ENCODE data around the gene OR5K3.
"Not testable (repeated sequence)": the region's sequence is repeated elsewhere in the genome, so short reads cannot be mapped to it uniquely, and the experiment has no call there.

OR5K3 gene

DNA sequence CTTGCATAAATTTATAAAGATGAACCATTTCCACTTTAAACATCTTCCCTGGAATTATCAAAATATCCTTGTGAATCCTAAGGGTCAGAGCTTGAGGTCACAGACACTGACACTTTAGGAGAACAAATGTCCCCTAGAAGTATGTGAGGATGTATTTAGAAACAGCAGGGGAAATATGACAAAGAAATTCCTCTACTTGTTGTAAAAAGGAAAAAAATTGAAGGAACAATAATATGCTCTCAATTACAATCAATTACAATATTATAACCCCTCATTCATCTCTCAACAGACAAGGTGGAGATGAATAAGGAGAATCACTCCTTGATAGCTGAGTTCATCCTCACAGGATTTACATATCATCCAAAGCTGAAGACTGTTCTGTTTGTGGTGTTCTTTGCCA lies at the start of gene OR5K3:
TSS of gene OR5K3 (plus strand) at position 301 of the 400 bp plus-strand sequence. CDS start at position 301, 0 bp downstream.
- no peak for DNase-seq (ENCODE audit: low spot score)

DNA sequence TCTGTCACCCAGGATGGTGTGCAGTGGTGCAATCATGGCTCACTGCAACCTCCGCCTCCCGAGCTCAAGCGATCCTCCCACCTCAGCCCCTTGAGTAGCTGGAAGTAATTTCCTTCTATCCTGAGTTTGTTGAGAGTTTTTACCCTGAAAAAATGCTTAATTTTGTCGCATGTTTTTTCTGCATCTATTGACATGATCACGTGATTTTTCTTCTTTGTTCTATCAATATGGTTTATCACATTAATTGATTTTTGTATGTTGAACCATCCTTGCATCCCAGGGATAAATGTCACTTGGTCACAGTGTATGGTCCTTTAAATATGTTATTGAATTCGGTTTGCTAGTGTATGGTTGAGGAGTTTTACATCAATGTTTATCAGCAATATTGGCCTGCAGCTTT lies 48.7 kb upstream of the OR5K3 start:
- DNase-seq (ENCODE audit: low spot score): no peak

GRCh38 chr3:98343647-98344507 lies 46.6 kb upstream of the OR5K3 start:
- peak; percentile 39 for DNase-seq (ENCODE audit: low spot score)

GRCh38 chr3:98350082-98350481 lies 40.4 kb upstream of the OR5K3 start:
- DNase-seq (ENCODE audit: low spot score): no peak

GRCh38 chr3:98353554-98353953 lies 36.9 kb upstream of the OR5K3 start, which contains the start of gene OR5K4:
Gene OR5K4, plus strand, starts transcription at chr3:98353854. Its CDS starts 0 bp downstream, at chr3:98353854.
- no peak for DNase-seq (ENCODE audit: low spot score)

DNA sequence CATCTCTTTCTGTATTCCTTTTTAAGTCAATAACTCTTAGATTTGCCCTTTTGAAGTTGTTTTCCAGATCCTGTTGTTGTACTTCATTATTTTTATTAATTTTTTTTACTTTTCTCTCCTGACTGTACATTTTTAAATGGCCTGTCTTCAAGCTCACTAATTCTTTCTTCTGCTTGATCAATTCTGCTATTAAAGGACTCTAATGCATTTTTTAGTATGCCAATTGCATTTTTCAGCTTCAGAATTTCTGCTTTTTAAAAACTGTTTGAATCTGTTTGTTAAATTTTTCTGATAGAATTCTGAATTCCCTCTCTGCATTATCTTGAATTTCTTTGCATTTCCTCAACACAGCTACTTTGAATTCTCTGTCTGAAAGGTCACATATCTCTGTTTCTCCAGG lies 31.2 kb upstream of the OR5K3 start:
- DNase-seq (ENCODE audit: low spot score): no peak

- DNase-seq (ENCODE audit: low spot score): no peak
Measured at GRCh38 chr3:98359993-98360675, 30.3 kb upstream of the OR5K3 start.

DNA sequence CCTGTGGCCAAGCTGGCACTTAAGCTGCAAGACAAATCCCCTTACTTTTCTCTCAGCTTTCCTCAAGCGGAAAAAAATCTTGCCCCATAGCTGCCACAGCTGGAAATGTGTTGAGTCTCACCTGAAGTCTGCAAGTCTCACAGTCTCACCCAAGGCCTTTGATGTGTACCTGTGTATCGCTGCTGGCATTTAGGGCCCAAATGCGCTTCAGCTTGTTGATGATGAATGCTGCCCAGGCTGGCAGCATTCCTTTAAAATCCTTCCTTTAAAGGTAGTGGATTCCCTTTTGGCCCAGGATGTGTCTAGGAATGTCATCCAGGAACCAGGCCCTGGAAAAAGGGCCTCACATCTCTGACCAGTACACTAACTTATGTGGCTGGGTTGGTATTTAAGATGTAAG lies 29.8 kb upstream of the OR5K3 start:
- no peak for DNase-seq (ENCODE audit: low spot score)

DNA sequence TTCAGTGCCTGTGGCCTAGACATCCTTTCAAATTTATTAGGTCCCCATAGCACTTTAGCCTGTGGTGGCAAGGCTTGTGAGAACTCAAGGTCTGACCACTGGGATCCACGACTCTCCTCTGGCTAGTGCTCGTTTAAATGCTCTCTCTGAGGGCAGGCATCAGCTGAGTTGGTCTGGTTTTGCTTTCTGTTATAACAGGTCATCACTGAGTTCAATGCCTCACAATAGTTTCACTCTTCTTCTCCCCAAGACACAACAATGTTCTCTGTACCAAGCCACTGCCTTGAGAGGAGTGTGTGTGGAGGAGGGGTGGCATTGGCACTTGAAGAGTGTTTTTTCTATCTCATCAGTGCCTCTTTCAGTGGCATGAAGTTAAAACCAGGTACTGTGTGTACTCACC lies 29.2 kb upstream of the OR5K3 start:
- DNase-seq (ENCODE audit: low spot score): no peak

- no peak for DNase-seq (ENCODE audit: low spot score)
Measured at GRCh38 chr3:98367464-98368246, 22.8 kb upstream of the OR5K3 start.

- no peak for DNase-seq (ENCODE audit: low spot score)
Measured at GRCh38 chr3:98371186-98371585, 19.3 kb upstream of the OR5K3 start.

DNA sequence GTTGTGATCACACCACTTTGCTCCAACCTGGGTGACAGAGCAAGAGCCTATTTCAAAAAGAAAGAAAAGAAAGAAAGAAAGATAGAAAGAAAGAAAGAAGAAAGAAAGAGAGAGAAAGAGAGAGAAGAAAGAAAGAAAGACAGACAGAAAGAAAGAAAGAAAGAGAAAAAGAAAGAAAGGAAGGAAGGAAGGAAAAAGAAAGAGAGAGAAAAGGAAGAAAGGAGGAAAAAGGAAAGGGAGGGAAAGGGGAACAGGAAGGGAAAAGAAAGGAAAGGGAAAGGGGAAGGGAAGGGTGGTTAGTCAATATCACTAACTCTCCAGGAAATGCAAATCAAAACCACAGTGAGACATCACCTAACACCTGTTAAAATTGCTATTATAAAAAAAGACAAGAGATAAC lies 18.6 kb upstream of the OR5K3 start:
- DNase-seq (ENCODE audit: low spot score): no peak

DNA sequence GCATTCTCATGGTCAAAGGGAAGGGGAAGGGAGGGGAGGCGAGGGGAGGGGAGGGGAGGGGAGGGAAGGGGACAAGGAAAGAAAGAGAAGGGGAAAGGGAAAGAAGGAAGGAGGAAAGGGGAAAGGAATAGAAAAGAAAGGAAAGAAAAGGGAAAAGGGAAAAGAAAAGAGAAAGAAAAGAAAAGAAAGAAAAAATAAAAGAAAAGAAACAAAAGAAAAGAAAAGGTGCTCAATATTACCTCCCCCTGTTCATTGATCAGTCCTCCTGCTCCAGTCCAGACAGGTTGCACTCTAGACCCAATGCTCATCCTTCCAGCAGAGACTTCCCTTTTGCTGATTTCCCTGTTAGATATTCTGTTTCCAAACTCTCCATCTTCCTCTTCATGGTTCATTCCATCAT lies 18.0 kb upstream of the OR5K3 start:
- DNase-seq (ENCODE audit: low spot score): no peak

- no peak for DNase-seq (ENCODE audit: low spot score)
Measured at GRCh38 chr3:98376631-98377030, 13.8 kb upstream of the OR5K3 start.

DNA sequence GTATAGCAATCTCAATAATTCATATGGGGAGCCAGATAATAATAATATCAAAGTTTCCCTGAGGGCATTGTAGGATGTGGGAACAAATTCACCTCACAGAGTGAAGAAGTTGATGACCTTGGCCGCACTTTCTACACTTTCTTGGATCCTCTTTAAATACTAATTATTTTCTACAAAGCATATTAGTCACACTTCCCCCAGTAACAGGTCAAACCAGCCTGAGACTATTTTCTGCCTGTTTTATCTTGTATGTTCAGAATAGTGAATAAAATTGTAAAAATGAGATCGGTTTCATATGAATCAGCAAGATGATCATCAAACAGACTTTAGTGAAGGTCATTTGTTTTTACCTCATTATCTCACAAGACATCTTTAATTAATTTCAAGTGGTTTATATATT lies 2.3 kb upstream of the OR5K3 start:
- no peak for DNase-seq (ENCODE audit: low spot score)

DNA sequence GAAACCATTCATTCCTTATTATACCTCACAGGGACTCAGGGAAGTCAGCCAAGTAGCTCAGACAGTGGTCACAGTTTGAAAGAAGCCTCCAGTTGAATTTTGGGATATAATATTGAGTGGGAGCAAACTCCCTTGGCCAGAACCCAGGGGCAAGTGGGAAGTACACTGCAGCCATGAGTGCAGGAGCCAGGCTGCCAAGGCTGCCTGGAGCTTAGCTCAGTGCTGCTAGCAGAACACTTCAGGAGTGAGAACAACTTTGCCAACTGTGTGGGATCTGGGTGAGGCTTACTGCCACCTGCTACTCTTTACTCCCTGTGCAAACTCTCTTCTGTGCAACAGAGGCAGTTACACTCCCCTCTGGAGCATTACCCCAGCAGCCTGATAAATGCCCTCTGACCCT lies 4.6 kb downstream of the OR5K3 start:
- no peak for DNase-seq (ENCODE audit: low spot score)

- not testable (repeated sequence) for DNase-seq (ENCODE audit: low spot score)
Measured at GRCh38 chr3:98396482-98396881, 6.0 kb downstream of the OR5K3 start.

DNA sequence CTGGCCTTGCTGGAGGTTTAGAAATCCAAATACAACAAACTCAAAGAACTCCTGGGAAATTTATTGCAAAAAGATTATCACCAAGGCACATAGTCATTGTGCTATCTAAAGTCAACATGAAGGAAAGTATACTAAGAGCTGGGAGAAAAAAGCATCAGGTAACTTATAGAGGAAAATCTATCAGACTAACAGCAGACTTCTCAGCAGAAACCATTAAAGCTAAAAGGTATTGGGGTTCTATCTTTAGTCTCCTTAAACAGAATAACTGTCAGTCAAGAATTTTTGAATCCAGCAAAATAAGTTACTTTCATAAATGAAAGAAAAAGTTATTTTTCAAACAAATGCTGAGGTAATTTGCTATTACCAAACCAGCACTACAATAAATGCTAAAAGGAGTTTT lies 8.0 kb downstream of the OR5K3 start:
- no peak for DNase-seq (ENCODE audit: low spot score)

- no peak for DNase-seq (ENCODE audit: low spot score)
Measured at GRCh38 chr3:98402507-98402906, 12.0 kb downstream of the OR5K3 start.

GRCh38 chr3:98404010-98404409 lies 13.5 kb downstream of the OR5K3 start:
- DNase-seq (ENCODE audit: low spot score): no peak

- no peak for DNase-seq (ENCODE audit: low spot score)
Measured at GRCh38 chr3:98406034-98406433, 15.6 kb downstream of the OR5K3 start.

- no peak for DNase-seq (ENCODE audit: low spot score)
Measured at GRCh38 chr3:98432575-98432974, 42.1 kb downstream of the OR5K3 start.

DNA sequence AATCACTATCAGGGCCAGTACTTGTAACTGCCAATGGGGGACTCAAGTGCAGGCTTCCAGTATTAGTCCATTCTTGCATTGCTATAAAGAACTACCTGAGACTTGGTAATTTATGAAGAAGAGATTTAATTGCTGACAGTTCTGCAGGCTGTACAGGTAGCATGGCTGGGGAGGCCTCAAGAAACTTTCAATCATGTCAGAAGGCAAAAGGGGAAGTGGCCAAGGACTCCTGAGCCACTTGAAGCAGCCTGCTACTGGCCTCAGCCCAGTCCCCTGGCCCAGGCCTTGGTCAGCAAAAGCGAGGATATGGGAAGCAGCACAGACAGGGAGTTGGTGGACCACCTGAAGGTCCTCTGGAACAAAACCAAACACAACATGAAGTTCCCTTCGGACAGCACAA lies 43.3 kb downstream of the OR5K3 start:
- no peak for DNase-seq (ENCODE audit: low spot score)
